A549 (cell line): Measurements from ENCODE around the gene CNTNAP1. TPM values are rescaled to one million over a fixed set of nuclear protein-coding genes. Genes with fewer than 3 reads are reported as not detected.

Source experiments
- ATAC-seq, 2 experiments: fragments of 200-7000 bp in 1 of 2; fragments of >200 bp in 1 of 2; cut with Nextera tagmentation in 1 of 2; cut with Tn5 transposase in 1 of 2; 3 replicates each; pipeline versions ENCODE4 v1.8.0 to v1.9.1; 2018 to 2020; ENCODE audit warnings: mild to moderate bottlenecking in 1 of 2, moderate library complexity in 1 of 2
- CTCF ChIA-PET: fragments of 300-600 bp; sonication (Branson Sonifier 250); formaldehyde crosslinking; extraction: SDS; loops from one replicate; lab custom pipeline; 2021; ENCODE audit warnings: antibody characterized with exemption, inconsistent platforms; lab: Yijun Ruan, JAX
- POLR2A ChIA-PET: fragments of 350-600 bp; formaldehyde crosslinking; extraction: SDS; loops from one replicate; lab custom pipeline; 2021; ENCODE audit warnings: antibody characterized with exemption, inconsistent platforms; lab: Yijun Ruan, JAX
- DNase-seq, 2 experiments: peaks; one replicate each; pipeline versions ENCODE4 v3.0.0 to v3.0.0-alpha.2; 2011 to 2016; ENCODE audit warnings: low read depth in 1 of 2, low spot score in 1 of 2
- FAIRE-seq: peaks from 2 replicates; lab custom pipeline; 2011; peaks lifted over from hg19 to GRCh38; lab: Jason Lieb, UNC
- H3K27ac ChIP-seq, 2 experiments: fragments of >200 bp; sonication (Bioruptor Twin); formaldehyde crosslinking; 3 replicates each; pipeline ENCODE4 v1.5.1; 2016 to 2017
- H3K4me1 ChIP-seq: fragments of >200 bp; sonication (Bioruptor Twin); formaldehyde crosslinking; 3 replicates; pipeline ENCODE4 v1.6.1; 2016
- H3K4me2 ChIP-seq: fragments of >200 bp; sonication (Bioruptor Twin); formaldehyde crosslinking; 3 replicates; pipeline ENCODE4 v1.6.1; 2016
- H3K4me3 ChIP-seq: fragments of >200 bp; sonication (Bioruptor Twin); formaldehyde crosslinking; 3 replicates; pipeline ENCODE4 v1.5.1; 2016
- H3K9me3 ChIP-seq: fragments of >200 bp; sonication (Bioruptor Twin); formaldehyde crosslinking; 3 replicates; pipeline ENCODE4 v1.6.1; 2016
- BHLHE40 ChIP-seq: IDR thresholded peaks from 2 replicates; pipeline ENCODE4 v1.6.1; 2012; ENCODE audit warnings: low read depth, low read length, inconsistent platforms
- CEBPB ChIP-seq, 2 experiments: fragments of >200 bp in 1 of 2; sonication (Bioruptor Twin) in 1 of 2; formaldehyde crosslinking in 1 of 2; IDR thresholded peaks; 2 replicates each; pipeline ENCODE4 v1.6.1; 2012 to 2016
- CHD4 ChIP-seq: fragments of 200-600 bp; sonication (generic); IDR thresholded peaks from 2 replicates; pipeline ENCODE4 v1.6.1; 2016; ENCODE audit warnings: antibody characterized with exemption, mild to moderate bottlenecking, borderline replicate concordance
- E2F6 ChIP-seq: IDR thresholded peaks from 2 replicates; pipeline ENCODE4 v1.6.1; 2012; ENCODE audit warnings: low read depth, borderline replicate concordance
- EHF ChIP-seq: fragments of 250-450 bp; sonication (Bioruptor Pico); IDR thresholded peaks from 2 replicates; pipeline ENCODE4 v1.5.0; 2020; ENCODE audit warnings: mild to moderate bottlenecking
- EP300 ChIP-seq, 2 experiments: fragments of >200 bp; sonication (Bioruptor Twin); formaldehyde crosslinking; IDR thresholded peaks; 2 replicates in 1 of 2; 3 replicates in 1 of 2; pipeline ENCODE4 v1.6.1; 2016 to 2017
- ESRRA ChIP-seq: fragments of 150-350 bp; IDR thresholded peaks from 2 replicates; pipeline ENCODE4 v1.6.1; 2014; ENCODE audit warnings: mild to moderate bottlenecking, low read length, borderline replicate concordance
- FOSL2 ChIP-seq, 2 experiments: fragments of 450-650 bp in 1 of 2; fragments of >200 bp in 1 of 2; sonication (Bioruptor Twin) in 1 of 2; formaldehyde crosslinking; IDR thresholded peaks; 2 replicates each; pipeline versions ENCODE4 v1.5.0 to v1.6.1; 2016 to 2020; ENCODE audit warnings: mild to moderate bottlenecking in 1 of 2, moderate library complexity in 1 of 2
- GATA3 ChIP-seq: IDR thresholded peaks from 2 replicates; pipeline ENCODE4 v1.6.1; 2012; ENCODE audit warnings: borderline replicate concordance
- HEYL ChIP-seq: fragments of 250-450 bp; sonication (Bioruptor Pico); IDR thresholded peaks from 2 replicates; pipeline ENCODE4 v1.8.0; 2021; ENCODE audit warnings: mild to moderate bottlenecking, moderate library complexity
- JUN ChIP-seq, 2 experiments: fragments of >200 bp; sonication (Bioruptor Twin); formaldehyde crosslinking; IDR thresholded peaks; 2 replicates in 1 of 2; 3 replicates in 1 of 2; pipeline ENCODE4 v1.6.1; 2016 to 2017
- MAFK ChIP-seq: fragments of 450-650 bp; IDR thresholded peaks from 2 replicates; pipeline ENCODE4 v1.6.1; 2014; ENCODE audit not compliant: partially characterized antibody
- MAZ ChIP-seq: fragments of 150-350 bp; IDR thresholded peaks from 2 replicates; pipeline ENCODE4 v1.6.1; 2014; ENCODE audit warnings: antibody characterized with exemption, low read depth, low read length, borderline replicate concordance
- RAD21 ChIP-seq, 2 experiments: fragments of >200 bp in 1 of 2; sonication (Bioruptor Twin) in 1 of 2; formaldehyde crosslinking in 1 of 2; IDR thresholded peaks in 1 of 2; conservative IDR thresholded peaks in 1 of 2; 2 replicates in 1 of 2; 3 replicates in 1 of 2; pipeline ENCODE4 v1.6.1; 2012 to 2018; ENCODE audit warnings: inconsistent platforms in 1 of 2
- RCOR1 ChIP-seq: fragments of 150-350 bp; IDR thresholded peaks from 2 replicates; pipeline ENCODE4 v1.6.1; 2014; ENCODE audit warnings: antibody characterized with exemption, low read length, low read depth
- RFX5 ChIP-seq: fragments of 450-650 bp; IDR thresholded peaks from 2 replicates; pipeline ENCODE4 v1.7.1; 2014; ENCODE audit warnings: antibody characterized with exemption, mild to moderate bottlenecking, moderate library complexity
- RNF2 ChIP-seq: fragments of 200-600 bp; sonication (generic); IDR thresholded peaks from 2 replicates; pipeline ENCODE4 v1.6.1; 2016; ENCODE audit warnings: low read depth, mild to moderate bottlenecking, antibody characterized with exemption, moderate library complexity, borderline replicate concordance
- SREBF2 ChIP-seq: fragments of 450-650 bp; IDR thresholded peaks from 2 replicates; pipeline ENCODE4 v1.6.1; 2014; ENCODE audit warnings: mild to moderate bottlenecking, moderate library complexity
- WGBS: methylation state at CpG from one replicate; pipeline ENCODE4 v1.1.6; 2017; ENCODE audit errors: missing lambda C conversion rate; 5-methylcytosine and 5-hydroxymethylcytosine counted together
- polyA plus RNA-seq, 4 experiments: library from polyadenylated mRNA; depleted of rRNA in 3 of 4; stranded (reverse); fragments of >200 nt; fragmentation: RNase III in 1 of 4; extraction: RNeasy Plus Mini Kit Qiagen cat#74134 plus additional on column Dnase treatment in 1 of 4; gene quantifications; 2 replicates in 3 of 4; 3 replicates in 1 of 4; pipeline ENCODE4 v1.2.3, GENCODE V29; 2011 to 2017
- TF ChIP-seq, protein P1 (sequence below): IDR thresholded peaks from 2 replicates; pipeline ENCODE4 v1.6.1; 2012
- TF ChIP-seq, protein P2 (sequence below): fragments of >200 bp; sonication (Bioruptor Twin); formaldehyde crosslinking; IDR thresholded peaks from 3 replicates; pipeline ENCODE4 v1.6.1; 2016
- TF ChIP-seq, protein P3 (sequence below): fragments of 250-450 bp; sonication (Bioruptor Pico); IDR thresholded peaks from 2 replicates; pipeline ENCODE4 v1.5.0; 2020; ENCODE audit warnings: low read depth, mild to moderate bottlenecking, moderate library complexity
- TF ChIP-seq, protein P4 (sequence below): fragments of 450-650 bp; IDR thresholded peaks from 2 replicates; pipeline ENCODE4 v1.6.1; 2014; ENCODE audit warnings: antibody characterized with exemption

Gene CNTNAP1
- polyA plus RNA-seq, 2 of the 4 experiments (the other 2 are of a cell fraction) = 6.3 to 8.2 TPM

DNA sequence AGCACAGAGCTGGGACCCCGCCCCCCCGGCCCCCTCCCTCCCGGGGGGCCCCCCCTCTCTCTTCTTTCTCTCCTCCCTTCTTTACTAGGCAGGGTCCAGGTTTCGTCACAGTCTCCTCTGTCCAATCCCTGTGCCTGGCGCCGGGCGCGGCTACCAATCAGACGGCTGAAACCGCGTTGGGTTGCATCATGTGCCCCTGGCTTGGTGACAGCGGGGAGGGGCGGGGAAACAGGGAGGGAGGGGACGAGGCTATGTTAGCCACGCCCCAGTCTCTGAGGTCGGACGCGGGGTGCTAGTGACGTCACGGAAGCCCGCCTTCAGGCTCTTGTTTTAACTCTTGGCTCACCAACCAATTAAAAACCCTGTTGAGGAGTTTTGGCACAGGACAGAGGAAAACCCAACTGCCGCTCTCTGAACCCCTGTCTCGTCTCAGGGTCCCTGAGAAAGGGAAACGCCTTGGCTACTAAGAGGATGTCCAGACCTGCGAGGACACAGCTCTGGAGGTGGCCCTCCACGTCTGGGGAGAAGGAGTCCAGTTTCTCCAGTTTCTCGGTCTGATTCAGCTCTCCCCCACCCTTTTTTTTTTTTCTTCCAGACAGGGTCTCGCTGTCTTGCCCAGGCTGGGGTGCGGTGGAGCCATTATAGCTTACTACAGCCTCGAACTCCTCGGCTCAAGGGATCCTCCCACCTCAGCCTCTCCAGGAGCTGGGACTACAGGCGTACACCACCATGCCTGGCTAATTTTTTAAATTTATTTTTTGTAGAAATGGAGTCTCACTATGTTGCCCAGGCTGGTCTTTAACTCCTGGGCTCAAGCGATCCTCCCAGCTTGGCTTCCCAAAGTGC is 5.1 kb upstream of the CNTNAP1 start:
- H3K4me2 ChIP-seq = peak overlapping the region; percentile 99
- H3K4me3 ChIP-seq = peak overlapping the region; percentile 87
- WGBS = 7% methylated on average over 28 of the region's 33 CpGs
- FAIRE-seq (peak; percentile 74), ATAC-seq (peak; percentile 45 to 64), DNase-seq (peak; percentile 100)
- ChIA-PET POLR2A (interaction anchor here (0.5 to 4.9 kb wide), 13 partner anchors 9 to 321 kb away, joined by 3 to 63 read pairs (median 6); partner anchors contain the start of genes BECN1, NAGLU, PSMC3IP and RETREG3), CTCF (interaction anchor here (0.7 to 15.7 kb wide), 22 partner anchors 8 to 112 kb away, joined by 3 to 394 read pairs (median 5); partner anchors contain the start of genes PSMC3IP, RETREG3, TUBG1 and TUBG2)
- H3K4me1 ChIP-seq = peaks cover 56% of the 10 kb centered on the region
- H3K27ac ChIP-seq = peak overlapping the region; percentile 95 to 98
- no peak for TF ChIP-seq ESRRA
- TF ChIP-seq, protein P1, sequence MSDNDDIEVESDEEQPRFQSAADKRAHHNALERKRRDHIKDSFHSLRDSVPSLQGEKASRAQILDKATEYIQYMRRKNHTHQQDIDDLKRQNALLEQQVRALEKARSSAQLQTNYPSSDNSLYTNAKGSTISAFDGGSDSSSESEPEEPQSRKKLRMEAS = peak; percentile 51; the same call in 1 of the 2 replicates
- TF ChIP-seq EHF (CRISPR knock-in tag) = no peak
- TF ChIP-seq CEBPB (IDR thresholded peaks at IDR 0.05) = peak; percentile 88 to 95
- no peak; a peak in 2 of 5 replicates for TF ChIP-seq RAD21 (conservative IDR thresholded peaks at IDR 0.05 in 1 of 2, IDR thresholded peaks at IDR 0.05 in 1 of 2)
- TF ChIP-seq GATA3 = no peak
- no peak for TF ChIP-seq RNF2
- TF ChIP-seq BHLHE40 = no peak
- TF ChIP-seq RCOR1 = no peak
- TF ChIP-seq, protein P2, sequence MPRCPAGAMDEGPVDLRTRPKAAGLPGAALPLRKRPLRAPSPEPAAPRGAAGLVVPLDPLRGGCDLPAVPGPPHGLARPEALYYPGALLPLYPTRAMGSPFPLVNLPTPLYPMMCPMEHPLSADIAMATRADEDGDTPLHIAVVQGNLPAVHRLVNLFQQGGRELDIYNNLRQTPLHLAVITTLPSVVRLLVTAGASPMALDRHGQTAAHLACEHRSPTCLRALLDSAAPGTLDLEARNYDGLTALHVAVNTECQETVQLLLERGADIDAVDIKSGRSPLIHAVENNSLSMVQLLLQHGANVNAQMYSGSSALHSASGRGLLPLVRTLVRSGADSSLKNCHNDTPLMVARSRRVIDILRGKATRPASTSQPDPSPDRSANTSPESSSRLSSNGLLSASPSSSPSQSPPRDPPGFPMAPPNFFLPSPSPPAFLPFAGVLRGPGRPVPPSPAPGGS = peak; percentile 15; the same call in 1 of the 3 replicates
- TF ChIP-seq, protein P3, sequence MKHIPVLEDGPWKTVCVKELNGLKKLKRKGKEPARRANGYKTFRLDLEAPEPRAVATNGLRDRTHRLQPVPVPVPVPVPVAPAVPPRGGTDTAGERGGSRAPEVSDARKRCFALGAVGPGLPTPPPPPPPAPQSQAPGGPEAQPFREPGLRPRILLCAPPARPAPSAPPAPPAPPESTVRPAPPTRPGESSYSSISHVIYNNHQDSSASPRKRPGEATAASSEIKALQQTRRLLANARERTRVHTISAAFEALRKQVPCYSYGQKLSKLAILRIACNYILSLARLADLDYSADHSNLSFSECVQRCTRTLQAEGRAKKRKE = no peak
- peak in 1 of 2 experiments; percentile 45; a peak in 1 of 5 replicates for TF ChIP-seq JUN (IDR thresholded peaks at IDR 0.05)
- TF ChIP-seq, protein P4, sequence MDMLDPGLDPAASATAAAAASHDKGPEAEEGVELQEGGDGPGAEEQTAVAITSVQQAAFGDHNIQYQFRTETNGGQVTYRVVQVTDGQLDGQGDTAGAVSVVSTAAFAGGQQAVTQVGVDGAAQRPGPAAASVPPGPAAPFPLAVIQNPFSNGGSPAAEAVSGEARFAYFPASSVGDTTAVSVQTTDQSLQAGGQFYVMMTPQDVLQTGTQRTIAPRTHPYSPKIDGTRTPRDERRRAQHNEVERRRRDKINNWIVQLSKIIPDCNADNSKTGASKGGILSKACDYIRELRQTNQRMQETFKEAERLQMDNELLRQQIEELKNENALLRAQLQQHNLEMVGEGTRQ = peak; percentile 92
- TF ChIP-seq EP300 (IDR thresholded peaks at IDR 0.05) = peak in 1 of 2 experiments; percentile 18; a peak in 1 of 5 replicates
- no peak for TF ChIP-seq FOSL2 (IDR thresholded peaks at IDR 0.05)
- TF ChIP-seq FOSL2 (CRISPR knock-in tag; IDR thresholded peaks at IDR 0.05) = 0 out of 2 replicates have a peak, but pooled peaks have one; percentile 15
- TF ChIP-seq SREBF2 = no peak
- no peak; the same call in 1 of the 2 replicates for TF ChIP-seq E2F6
- 0 out of 2 replicates have a peak, but pooled peaks have one; percentile 13 for TF ChIP-seq CHD4
- no peak for TF ChIP-seq MAFK
- TF ChIP-seq RFX5 = peak; percentile 87
- no peak for TF ChIP-seq HEYL (CRISPR knock-in tag)
- peak; percentile 83; the same call in 1 of the 2 replicates for TF ChIP-seq MAZ
- no peaks in the 10 kb centered on the region for H3K9me3 ChIP-seq
